Pancreas (tissue), 10 donors: ENCODE results near the gene SCNN1A. TPM values are rescaled to one million over a fixed set of nuclear protein-coding genes. Genes with fewer than 3 reads are reported as not detected.
"Not testable (repeated sequence)": the region's sequence is repeated elsewhere in the genome, so short reads cannot be mapped to it uniquely, and the experiment has no call there.

ENCODE experiments used
- ATAC-seq, 4 donors: fragments of 200-7000 bp; cut with Tn5 transposase; one replicate each; pipeline versions ENCODE4 v1.8.0 to v1.9.1; 2020; ENCODE audit warnings: mild to moderate bottlenecking in 4 of 4, moderate library complexity in 4 of 4
- DNase-seq, 6 donors: peaks; one replicate each; pipeline ENCODE4 v3.0.0-alpha.2; 2020
- FAIRE-seq: peaks from 2 replicates; lab custom pipeline; 2012; peaks lifted over from hg19 to GRCh38; lab: Jason Lieb, UNC
- H3K27ac ChIP-seq, 4 donors: fragments of 200-600 bp; sonication (generic); 1 replicate in 3 of 4; 2 replicates in 1 of 4; pipeline versions ENCODE4 v1.5.0 to v1.8.0; 2020
- H3K27me3 ChIP-seq, 4 donors: fragments of 200-600 bp; one replicate each; pipeline ENCODE4 v1.8.0; 2021
- H3K36me3 ChIP-seq, 3 donors: fragments of 200-600 bp; sonication (generic) in 1 of 3; one replicate each; pipeline versions ENCODE4 v1.5.0 to v1.8.0; 2020 to 2021
- H3K4me1 ChIP-seq, 3 donors: fragments of 200-600 bp; one replicate each; pipeline ENCODE4 v1.8.0; 2021
- H3K4me3 ChIP-seq, 4 donors: fragments of 200-600 bp; sonication (generic) in 2 of 4; one replicate each; pipeline versions ENCODE4 v1.5.0 to v1.8.0; 2020 to 2021
- H3K9me3 ChIP-seq, 4 donors: fragments of 200-600 bp; one replicate each; pipeline ENCODE4 v1.8.0; 2021
- CTCF ChIP-seq, 4 donors: fragments of 200-600 bp; sonication (generic) in 3 of 4; IDR thresholded peaks; one replicate each; pipeline versions ENCODE4 v1.5.0 to v1.8.0; 2021; ENCODE audit warnings: antibody characterized with exemption in 4 of 4
- WGBS, 2 donors: extraction: QIAGEN DNeasy Blood & Tissue Kit; methylation state at CpG; one replicate each; pipeline ENCODE4 v1.1.7; 2013; 5-methylcytosine and 5-hydroxymethylcytosine counted together
- intact Hi-C, 3 donors: fragments of 100-400 bp; cut with DNase I; formaldehyde crosslinking; loops; one replicate each; pipeline versions ENCODE4 v1.11.1 to v1.14.2; 2022
- polyA plus RNA-seq, 2 donors: library from polyadenylated mRNA; stranded (reverse); fragments of 200-250 nt; gene quantifications; one replicate each; pipeline ENCODE4 v1.2.3, GENCODE V29; 2013
- total RNA-seq, 6 donors: library from RNA; stranded (reverse); fragmentation: NEBNext Ultra II Directional in 4 of 6; extraction: Animal tissue kit (Norgen Biotek cat#: 25700) in 4 of 6; gene quantifications; one replicate each; pipeline versions ENCODE4 v1.2.1 to v1.2.4, GENCODE V29; 2021 to 2023
- donor health status: healthy with polysubstance abuse.
- donor health status: DM: no; HTN: no; CAD: no; lungs with moderate emphysema.
- donor health status: DM: no; HTN: no; CAD: no.
- donor health status: control.
- donor health status: control.
- donor health status: Bipolar disorder and iron deficiency.
- donor health status: DM: yes; HTN: yes; CAD: no.
- donor health status: DM: no; HTN: no; CAD: no.
- donor health status: DM: no; HTN: no; CAD: no.
- donor health status: DM: yes; HTN: yes; CAD: no.

SCNN1A gene
- total and polyA plus RNA-seq, 8 donors = 21.0 to 87.8 (median 39.9) TPM

- Histone ChIP-seq H3K27ac (peak within 1 kb of the TSS; percentile 69 to 99 (median 88)), H3K36me3 (no peaks in the 10 kb centered on the region), H3K27me3 (no peaks in the 10 kb centered on the region), H3K4me1 (peaks cover 23 to 54% (median 30%) of the 10 kb centered on the region in 3 donors), H3K9me3 (no peaks in the 10 kb centered on the region), H3K4me3 (peak within 1 kb of the TSS; percentile 67 to 90 (median 81))
- DNase-seq (peak in 5 of 6 donors; percentile 64 to 80 (median 70)), ATAC-seq (peak; percentile 80 to 89 (median 84)), FAIRE-seq (no peak)
- intact Hi-C loops = no loop called here
- TF ChIP-seq CTCF (IDR thresholded peaks at IDR 0.05) = no peak
- 0% methylated on average over 21 of the region's 21 CpGs for WGBS, 2 donors
Observed at GRCh38 chr12:6341417-6342139, 33.8 kb downstream of the SCNN1A start, which contains the start of gene TNFRSF1A. TNFRSF1A (minus strand) TSS chr12:6342076; CDS start chr12:6341814, 262 bp downstream.

GRCh38 chr12:6340745-6341416 is 34.5 kb downstream of the SCNN1A start:
- peak overlapping the region; percentile 69 to 99 (median 88) for H3K27ac ChIP-seq
- FAIRE-seq = no peak
- intact Hi-C loops = no loop called here
- H3K4me1 ChIP-seq = peaks cover 25 to 48% (median 30%) of the 10 kb centered on the region in 3 donors
- no peaks in the 10 kb centered on the region for H3K27me3 ChIP-seq
- H3K4me3 ChIP-seq = peak overlapping the region; percentile 67 to 90 (median 81)
- no peaks in the 10 kb centered on the region for H3K9me3 ChIP-seq
- no peak for DNase-seq
- ATAC-seq = peak; percentile 0 to 3 (median 1)
- WGBS, 2 donors = 0 to 3% methylated on average over 15 of the region's 15 CpGs
- TF ChIP-seq CTCF (IDR thresholded peaks at IDR 0.05) = no peak
- no peaks in the 10 kb centered on the region for H3K36me3 ChIP-seq

- no peak for ATAC-seq
Observed at GRCh38 chr12:6340032-6340638, 35.2 kb downstream of the SCNN1A start.

GRCh38 chr12:6338955-6339354 is 36.4 kb downstream of the SCNN1A start:
- H3K27ac ChIP-seq = peak overlapping the region in 2 of 4 donors; percentile 97 to 99
- H3K27me3 ChIP-seq = no peaks in the 10 kb centered on the region
- H3K9me3 ChIP-seq = no peaks in the 10 kb centered on the region
- H3K4me3 ChIP-seq = peak overlapping the region in 3 of 4 donors; percentile 1 to 90 (median 14)
- no peak for ATAC-seq
- WGBS, 2 donors = 44% methylated on average over 3 of the region's 3 CpGs
- TF ChIP-seq CTCF (IDR thresholded peaks at IDR 0.05) = no peak
- FAIRE-seq = no peak
- peaks cover 40 to 51% (median 44%) of the 10 kb centered on the region in 3 donors for H3K4me1 ChIP-seq
- DNase-seq = no peak
- H3K36me3 ChIP-seq = no peaks in the 10 kb centered on the region
- intact Hi-C loops = no loop called here

More at GRCh38 chr12:6340032-6340638, 35.2 kb downstream of the SCNN1A start:
- H3K4me3 ChIP-seq = peak overlapping the region; percentile 67 to 90 (median 81)
- H3K9me3 ChIP-seq = no peaks in the 10 kb centered on the region
- no peak for DNase-seq
- no peak for FAIRE-seq
- H3K4me1 ChIP-seq = peaks cover 29 to 42% (median 33%) of the 10 kb centered on the region in 3 donors
- no peak for TF ChIP-seq CTCF (IDR thresholded peaks at IDR 0.05)
- peak overlapping the region; percentile 69 to 99 (median 88) for H3K27ac ChIP-seq
- intact Hi-C loops = no loop called here
- H3K36me3 ChIP-seq = no peaks in the 10 kb centered on the region
- 7 to 15% methylated on average over 9 of the region's 9 CpGs for WGBS, 2 donors
- H3K27me3 ChIP-seq = no peaks in the 10 kb centered on the region

- H3K9me3 ChIP-seq, intact Hi-C loops, H3K27me3 ChIP-seq, DNase-seq, FAIRE-seq, ATAC-seq, H3K36me3 ChIP-seq: not testable (repeated sequence)
- Histone ChIP-seq H3K4me1 (peaks cover 40 to 54% (median 48%) of the 10 kb centered on the region in 3 donors), H3K4me3 (peak overlapping the region in 1 of 4 donors; percentile 90), H3K27ac (peak overlapping the region in 3 of 4 donors; percentile 3 to 99 (median 97))
- 79 to 87% methylated on average over 8 of the region's 8 CpGs for WGBS, 2 donors
Observed at GRCh38 chr12:6338536-6338935, 36.8 kb downstream of the SCNN1A start.
